GM12878 (cell line): ENCODE data around the gene TIMM21. TPM values are rescaled to one million over a fixed set of nuclear protein-coding genes. Genes with fewer than 3 reads are reported as not detected.

Source experiments
- ATAC-seq: fragments of 200-7000 bp; cut with Tn5 transposase; 3 replicates; pipeline ENCODE4 v1.9.1; 2020; ENCODE audit warnings: mild to moderate bottlenecking, moderate library complexity
- BruUV-seq: library from RNA; stranded (reverse); fragments of 400-500 nt; replicated peaks from 2 replicates; lab custom pipeline; 2021; lab: Mats Ljungman, UMichigan
- CTCF ChIA-PET: fragments of 300-600 bp; sonication (Branson Sonifier 250); formaldehyde crosslinking; extraction: SDS; loops from one replicate; lab custom pipeline; 2021; ENCODE audit warnings: inconsistent platforms; lab: Yijun Ruan, JAX
- POLR2A ChIA-PET: fragments of 350-600 bp; formaldehyde crosslinking; extraction: SDS; loops from one replicate; lab custom pipeline; 2021; ENCODE audit warnings: inconsistent platforms; lab: Charles Lee
- RAD21 ChIA-PET: fragments of 300-600 bp; sonication (Branson Sonifier 250); formaldehyde crosslinking; loops from one replicate; lab custom pipeline; 2023; ENCODE audit warnings: antibody characterized with exemption; ENCODE audit not compliant: unreplicated experiment; lab: Charles Lee
- SMC1A ChIA-PET: fragments of 300-600 bp; sonication (Branson Sonifier 250); formaldehyde crosslinking; loops from one replicate; lab custom pipeline; 2023; ENCODE audit not compliant: unreplicated experiment, uncharacterized antibody; lab: Charles Lee
- DNase-seq: peaks from one replicate; pipeline ENCODE4 v3.0.0-alpha.2; 2011; ENCODE audit warnings: low read depth, low spot score
- FAIRE-seq: peaks from 3 replicates; lab custom pipeline; 2011; peaks lifted over from hg19 to GRCh38; lab: Jason Lieb, UNC
- H2AFZ ChIP-seq: 2 replicates; pipeline ENCODE4 v1.6.0; 2011; ENCODE audit warnings: low read depth, low read length, control low read depth; ENCODE audit not compliant: control insufficient read depth
- H3K27ac ChIP-seq: 2 replicates; pipeline ENCODE4 v1.5.1; 2011; ENCODE audit warnings: control low read depth; ENCODE audit not compliant: control insufficient read depth, insufficient read depth
- H3K27me3 ChIP-seq, 2 experiments: replicated peaks in 1 of 2; 2 replicates each; pipeline versions ENCODE4 v1.6.0 to v1.6.1; 2011; ENCODE audit warnings: low read length in 1 of 2; ENCODE audit not compliant: control insufficient read depth in 2 of 2, insufficient read depth in 2 of 2
- H3K36me3 ChIP-seq, 2 experiments: 2 replicates each; pipeline ENCODE4 v1.5.1; 2011; ENCODE audit warnings: low read length in 1 of 2; ENCODE audit not compliant: control insufficient read depth in 2 of 2, insufficient read depth in 2 of 2
- H3K4me1 ChIP-seq: 2 replicates; pipeline ENCODE4 v1.6.1; 2011; ENCODE audit warnings: mild to moderate bottlenecking, low read length, moderate library complexity, mixed read lengths; ENCODE audit not compliant: control insufficient read depth, insufficient read depth
- H3K4me2 ChIP-seq: 2 replicates; pipeline ENCODE4 v1.6.0; 2011; ENCODE audit warnings: control low read depth; ENCODE audit not compliant: control insufficient read depth, insufficient read depth
- H3K4me3 ChIP-seq: fragments of 200-600 bp; sonication (generic); 2 replicates; pipeline ENCODE4 v1.5.1; 2016
- H3K79me2 ChIP-seq: 2 replicates; pipeline ENCODE4 v1.6.0; 2011; ENCODE audit warnings: low read length; ENCODE audit not compliant: control insufficient read depth, insufficient read depth
- H3K9ac ChIP-seq: 2 replicates; pipeline ENCODE4 v1.8.0; 2011; ENCODE audit warnings: low read length, control low read depth, mixed read lengths; ENCODE audit not compliant: control insufficient read depth, insufficient read depth
- H3K9me3 ChIP-seq: replicated peaks from 3 replicates; pipeline ENCODE4 v1.5.1; 2011; ENCODE audit warnings: mild to moderate bottlenecking, low read length; ENCODE audit not compliant: control insufficient read depth, insufficient read depth
- H4K20me1 ChIP-seq: 2 replicates; pipeline ENCODE4 v1.6.0; 2011; ENCODE audit not compliant: control insufficient read depth, insufficient read depth
- ATF2 ChIP-seq: IDR thresholded peaks from 2 replicates; pipeline ENCODE4 v1.6.1; 2012; ENCODE audit warnings: low read length, inconsistent platforms
- CEBPZ ChIP-seq: fragments of 150-350 bp; IDR thresholded peaks from 2 replicates; pipeline ENCODE4 v1.6.1; 2016; ENCODE audit warnings: low read depth, low read length
- CHD2 ChIP-seq: IDR thresholded peaks from 2 replicates; pipeline ENCODE4 v1.6.1; 2011; ENCODE audit warnings: low read depth, low read length, improper control_type of control experiment, borderline replicate concordance
- CHD4 ChIP-seq: fragments of 200-600 bp; sonication (generic); IDR thresholded peaks from 2 replicates; pipeline ENCODE4 v1.6.1; 2016; ENCODE audit warnings: mild to moderate bottlenecking
- CREM ChIP-seq: IDR thresholded peaks from 2 replicates; pipeline ENCODE4 v1.6.1; 2014; ENCODE audit warnings: antibody characterized with exemption, low read depth
- EED ChIP-seq: sonication (generic); IDR thresholded peaks from 2 replicates; pipeline ENCODE4 v1.6.1; 2016; ENCODE audit warnings: antibody characterized with exemption, low read depth
- EP300 ChIP-seq, 2 experiments: fragments of 150-350 bp in 1 of 2; IDR thresholded peaks; 2 replicates each; pipeline ENCODE4 v1.6.1; 2011 to 2012; ENCODE audit warnings: low read depth in 2 of 2, low read length in 2 of 2, borderline replicate concordance in 1 of 2, improper control_type of control experiment in 1 of 2, inconsistent platforms in 1 of 2; ENCODE audit not compliant: control insufficient read depth in 1 of 2
- GATAD2B ChIP-seq: fragments of 450-650 bp; conservative IDR thresholded peaks from 2 replicates; pipeline ENCODE4 v1.6.1; 2017; ENCODE audit warnings: low read depth, mild to moderate bottlenecking, moderate library complexity
- KDM1A ChIP-seq: fragments of 200-600 bp; sonication (generic); IDR thresholded peaks from 2 replicates; pipeline ENCODE4 v1.6.1; 2016; ENCODE audit warnings: borderline replicate concordance
- KLF5 ChIP-seq: fragments of 450-650 bp; IDR thresholded peaks from 2 replicates; pipeline ENCODE4 v1.6.1; 2014; ENCODE audit warnings: mild to moderate bottlenecking; ENCODE audit not compliant: partially characterized antibody
- MXI1 ChIP-seq: fragments of 150-350 bp; IDR thresholded peaks from 2 replicates; pipeline ENCODE4 v1.6.1; 2011; ENCODE audit warnings: low read depth, mild to moderate bottlenecking, inconsistent platforms, low read length, improper control_type of control experiment
- NFXL1 ChIP-seq: fragments of 450-650 bp; IDR thresholded peaks from 2 replicates; pipeline ENCODE4 v1.6.1; 2017; ENCODE audit warnings: antibody characterized with exemption, mild to moderate bottlenecking, borderline replicate concordance
- NR2C1 ChIP-seq: fragments of 450-650 bp; IDR thresholded peaks from 2 replicates; pipeline ENCODE4 v1.6.1; 2017; ENCODE audit warnings: antibody characterized with exemption, mild to moderate bottlenecking, moderate library complexity
- POLR2AphosphoS2 ChIP-seq: IDR thresholded peaks from 2 replicates; pipeline ENCODE4 v1.6.1; 2011; ENCODE audit warnings: low read depth, mild to moderate bottlenecking, low read length, improper control_type of control experiment, moderate library complexity
- RBBP5 ChIP-seq: fragments of 200-600 bp; sonication (generic); conservative IDR thresholded peaks from 2 replicates; pipeline ENCODE4 v1.6.1; 2016
- WGBS: methylation state at CpG from one replicate; pipeline ENCODE4 v1.1.6; 2016; ENCODE audit warnings: low lambda C conversion rate; ENCODE audit not compliant: insufficient replicate concordance, insufficient coverage; ENCODE audit errors: missing lambda C conversion rate; 5-methylcytosine and 5-hydroxymethylcytosine counted together
- in situ Hi-C: fragments of 300-500 bp; cut with MboI; formaldehyde crosslinking; loops from 9 replicates; pipeline ENCODE4 v1.14.3; 2018; ENCODE audit warnings: mixed read lengths
- intact Hi-C: fragments of 100-400 bp; cut with micrococcal nuclease; formaldehyde crosslinking; loops from one replicate; pipeline ENCODE4 v1.14.2; 2022; ENCODE audit not compliant: unreplicated experiment
- polyA plus RNA-seq, 11 experiments: library from polyadenylated mRNA; depleted of rRNA in 4 of 11; unstranded in 6 of 11; stranded (reverse) in 5 of 11; fragments of >200 nt; fragmentation: Nextera tagmentation in 4 of 11; fragmentation: Illumina TruSeq in 1 of 11; extraction: Ambion mirVana in 4 of 11; extraction: Trizol in 1 of 11; gene quantifications; 1 replicate in 1 of 11; 2 replicates in 10 of 11; pipeline versions ENCODE4 v1.2.1 to v1.2.3, GENCODE V29; 2011 to 2016; ENCODE audit warnings: inconsistent platforms in 2 of 11, missing spikeins in 2 of 11, low read depth in 1 of 11
- total RNA-seq, 4 experiments: library from RNA; depleted of rRNA in 3 of 4; stranded (reverse); fragments of >200 nt in 3 of 4; fragmentation: Illumina TruSeq in 1 of 4; extraction: Trizol in 1 of 4; gene quantifications; 2 replicates each; pipeline versions ENCODE4 v1.2.1 to v1.2.3, GENCODE V29; 2013 to 2021

Gene TIMM21
- total and polyA plus RNA-seq, 10 of the 15 experiments (the other 5 are each of a cell fraction or from before 2014, with no cell fraction given): 39.5 to 203 (median 83.4) TPM

- TF ChIP-seq CHD4: no peak
- no peak for TF ChIP-seq MXI1
- no peak for TF ChIP-seq ATF2
- TF ChIP-seq CEBPZ: no peak
- TF ChIP-seq RBBP5: no peak
- TF ChIP-seq, all 136 proteins: peak for 0
Observed at GRCh38 chr18:74142252-74142651, 6.1 kb upstream of the TIMM21 start (continued).

- no peak overlapping the region for H3K4me3 ChIP-seq
Observed at GRCh38 chr18:74146756-74147155, 1.6 kb upstream of the TIMM21 start.

More at GRCh38 chr18:74146756-74147155, 1.6 kb upstream of the TIMM21 start:
- H3K4me1 ChIP-seq: peaks cover 6% of the 10 kb centered on the region; the same call in 1 of the 2 replicates
- WGBS: 51% methylated on average over 3 of the region's 3 CpGs
- CTCF ChIA-PET: no interaction called here
- no peak for DNase-seq
- H3K79me2 ChIP-seq: peaks cover 34% of the 10 kb centered on the region
- H4K20me1 ChIP-seq: no peaks in the 10 kb centered on the region
- RAD21 ChIA-PET: no interaction called here
- TF ChIP-seq GATAD2B (no peak), NR2C1 (no peak), CHD2 (no peak), CREM (no peak), POLR2AphosphoS2 (no peak), KLF5 (no peak), EP300 (IDR thresholded peaks at IDR 0.05; ENCODE audit: borderline replicate concordance in 1 of 2, control insufficient read depth in 1 of 2, low read depth in 2 of 2, low read length in 2 of 2) (no peak), EED (no peak), NFXL1 (no peak), KDM1A (no peak)
- TF ChIP-seq, all 136 proteins: peak for 0
- H3K4me2 ChIP-seq: peak overlapping the region; percentile 95; the same call in 1 of the 2 replicates
- ATAC-seq (no peak), FAIRE-seq (no peak)
- in situ Hi-C loops (no loop called here), intact Hi-C loops (loop anchor here (5.0 kb wide), 2 partner anchors 351 to 1061 kb away; partner anchors contain the start of genes CNDP2 and PTGR3)
- no peak overlapping the region for H3K27ac ChIP-seq
- H3K9me3 ChIP-seq: no peaks in the 10 kb centered on the region
- peak overlapping the region; percentile 96 for H2AFZ ChIP-seq
- H3K9ac ChIP-seq: no peak overlapping the region
- no TSS peak for BruUV-seq
- POLR2A ChIA-PET: no interaction called here
- SMC1A ChIA-PET: no interaction called here
- no peaks in the 10 kb centered on the region for H3K36me3 ChIP-seq
- H3K27me3 ChIP-seq: no peaks in the 10 kb centered on the region
